ENCODE measurements around the gene AKAP6. TPM values are rescaled to one million over a fixed set of nuclear protein-coding genes. Genes with fewer than 3 reads are reported as not detected.

The AKAP6 gene
- total RNA-seq, 2 donors from 2014 or later: 3.6 to 9.9 TPM

- no peak for DNase-seq (ENCODE audit: low spot score)
- Histone ChIP-seq H3K27ac (no peak overlapping the region), H3K4me3 (no peak overlapping the region), H3K36me3 (no peaks in the 10 kb centered on the region), H3K4me1 (replicated peaks) (no peaks in the 10 kb centered on the region), H3K9me3 (no peaks in the 10 kb centered on the region), H3K27me3 (replicated peaks; ENCODE audit: insufficient read depth) (no peaks in the 10 kb centered on the region)
- TF ChIP-seq POLR2A (IDR thresholded peaks at IDR 0.05) (no peak), CTCF (IDR thresholded peaks at IDR 0.05) (no peak), POLR2AphosphoS5 (IDR thresholded peaks at IDR 0.05) (no peak)
- intact Hi-C loops (cut with DNase I): no loop called here
- 43% methylated on average over 2 of the region's 2 CpGs for WGBS
These were observed 306.1 kb downstream of the AKAP6 start for GRCh38 chr14:32635061-32635719.

GRCh38 chr14:32637582-32637981 is 308.5 kb downstream of the AKAP6 start:
- no peak for DNase-seq (ENCODE audit: low spot score)
- no peak for TF ChIP-seq POLR2AphosphoS5 (IDR thresholded peaks at IDR 0.05)
- no peaks in the 10 kb centered on the region for H3K9me3 ChIP-seq
- H3K4me1 ChIP-seq (replicated peaks): no peaks in the 10 kb centered on the region
- 96% methylated on average over 2 of the region's 2 CpGs for WGBS
- H3K4me3 ChIP-seq: no peak overlapping the region
- intact Hi-C loops (cut with DNase I): no loop called here
- no peaks in the 10 kb centered on the region for H3K27me3 ChIP-seq (replicated peaks; ENCODE audit: insufficient read depth)
- no peaks in the 10 kb centered on the region for H3K36me3 ChIP-seq
- no peak overlapping the region for H3K27ac ChIP-seq

- WGBS: 98% methylated on average over 2 of the region's 2 CpGs
- intact Hi-C loops (cut with DNase I): no loop called here
- no peaks in the 10 kb centered on the region for H3K9me3 ChIP-seq
- no peaks in the 10 kb centered on the region for H3K4me1 ChIP-seq (replicated peaks)
- H3K36me3 ChIP-seq: no peaks in the 10 kb centered on the region
- no peak for TF ChIP-seq POLR2A (IDR thresholded peaks at IDR 0.05)
- no peak for TF ChIP-seq POLR2AphosphoS5 (IDR thresholded peaks at IDR 0.05)
- no peak for TF ChIP-seq CTCF (IDR thresholded peaks at IDR 0.05)
- no peak for DNase-seq (ENCODE audit: low spot score)
- no peaks in the 10 kb centered on the region for H3K27me3 ChIP-seq (replicated peaks; ENCODE audit: insufficient read depth)
- no peak overlapping the region for H3K4me3 ChIP-seq
- H3K27ac ChIP-seq: no peak overlapping the region
These were observed 310.1 kb downstream of the AKAP6 start for GRCh38 chr14:32639208-32639607.

GRCh38 chr14:32645551-32645950 is 316.5 kb downstream of the AKAP6 start:
- TF ChIP-seq POLR2A (IDR thresholded peaks at IDR 0.05) (no peak), POLR2AphosphoS5 (IDR thresholded peaks at IDR 0.05) (no peak), CTCF (IDR thresholded peaks at IDR 0.05) (no peak)
- 67% methylated on average over 1 of the region's 1 CpG for WGBS
- intact Hi-C loops (cut with DNase I): no loop called here
- Histone ChIP-seq H3K36me3 (no peaks in the 10 kb centered on the region), H3K4me3 (no peak overlapping the region), H3K9me3 (no peaks in the 10 kb centered on the region), H3K27me3 (replicated peaks; ENCODE audit: insufficient read depth) (no peaks in the 10 kb centered on the region), H3K27ac (no peak overlapping the region), H3K4me1 (replicated peaks) (no peaks in the 10 kb centered on the region)
- DNase-seq (ENCODE audit: low spot score): no peak

- Histone ChIP-seq H3K36me3 (no peaks in the 10 kb centered on the region), H3K27me3 (replicated peaks; ENCODE audit: insufficient read depth) (no peaks in the 10 kb centered on the region), H3K9me3 (no peaks in the 10 kb centered on the region), H3K27ac (no peak overlapping the region), H3K4me1 (replicated peaks) (no peaks in the 10 kb centered on the region), H3K4me3 (no peak overlapping the region)
- peak; percentile 36 for DNase-seq (ENCODE audit: low spot score)
- intact Hi-C loops (cut with DNase I): no loop called here
- TF ChIP-seq POLR2AphosphoS5 (IDR thresholded peaks at IDR 0.05) (peak; percentile 93), POLR2A (IDR thresholded peaks at IDR 0.05) (no peak)
These were observed 319.3 kb downstream of the AKAP6 start for GRCh38 chr14:32648434-32648833.

GRCh38 chr14:32650030-32650429 is 320.9 kb downstream of the AKAP6 start:
- Histone ChIP-seq H3K27me3 (replicated peaks; ENCODE audit: insufficient read depth) (no peaks in the 10 kb centered on the region), H3K4me1 (replicated peaks) (no peaks in the 10 kb centered on the region), H3K9me3 (no peaks in the 10 kb centered on the region), H3K27ac (no peak overlapping the region), H3K4me3 (no peak overlapping the region), H3K36me3 (no peaks in the 10 kb centered on the region)
- DNase-seq (ENCODE audit: low spot score): no peak
- WGBS: 98% methylated on average over 7 of the region's 7 CpGs
- intact Hi-C loops (cut with DNase I): no loop called here
- TF ChIP-seq CTCF (IDR thresholded peaks at IDR 0.05) (no peak), POLR2AphosphoS5 (IDR thresholded peaks at IDR 0.05) (no peak), POLR2A (IDR thresholded peaks at IDR 0.05) (no peak)
